ENCODE data around the gene CD8A.
"Not testable (repeated sequence)": the region's sequence is repeated elsewhere in the genome, so short reads cannot be mapped to it uniquely, and the experiment has no call there.

The CD8A gene

DNA sequence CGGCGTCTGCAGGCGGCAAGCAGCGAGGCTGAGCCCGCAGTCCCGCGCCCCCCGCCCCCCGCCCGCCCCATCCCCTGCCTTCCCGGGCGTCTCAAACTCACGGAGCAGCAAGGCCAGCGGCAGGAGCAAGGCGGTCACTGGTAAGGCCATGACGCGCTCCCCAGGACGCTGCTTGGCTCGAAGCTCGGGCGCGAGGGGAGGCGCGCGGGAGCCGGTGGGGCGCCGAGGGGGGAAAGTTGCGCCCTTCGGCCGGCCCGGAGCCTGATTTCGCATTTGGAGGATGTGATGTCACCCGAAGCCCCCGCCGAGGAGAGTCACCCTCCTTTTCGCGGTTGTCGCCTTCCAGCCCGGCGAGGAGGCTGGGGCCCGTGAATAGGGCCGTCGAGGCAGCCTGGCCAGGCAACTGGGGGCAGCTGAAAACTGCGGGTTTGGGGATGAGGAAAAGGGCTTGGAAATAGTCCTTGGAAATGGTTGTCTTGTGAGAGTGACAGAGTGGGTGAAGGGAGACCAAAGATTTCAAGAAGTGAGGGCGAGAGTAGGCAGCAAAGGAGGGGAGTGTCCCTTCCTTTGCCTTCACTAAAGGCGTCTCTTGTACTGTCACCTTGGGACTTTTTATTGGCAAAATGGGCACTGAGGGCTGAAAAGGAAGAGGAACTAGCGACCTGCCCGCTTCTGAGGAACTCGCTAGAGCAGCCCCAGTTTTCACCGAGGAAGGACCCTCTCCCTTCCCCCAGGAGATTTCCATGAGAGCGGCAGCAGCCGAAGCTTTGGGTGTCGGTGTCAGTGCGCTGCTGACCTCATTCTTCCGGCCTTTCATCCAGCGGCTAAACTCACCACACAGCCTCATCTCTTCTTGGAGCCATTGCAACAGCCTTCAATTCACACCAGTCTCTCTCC, at the start of gene CD8A:
CD8A (minus strand) TSS at position 238 of the 897 bp plus-strand sequence; CDS start at position 150, 88 bp downstream.
- no peak within 1 kb of the TSS for H3K4me3 ChIP-seq (ENCODE audit: low read depth, low read length)

DNA sequence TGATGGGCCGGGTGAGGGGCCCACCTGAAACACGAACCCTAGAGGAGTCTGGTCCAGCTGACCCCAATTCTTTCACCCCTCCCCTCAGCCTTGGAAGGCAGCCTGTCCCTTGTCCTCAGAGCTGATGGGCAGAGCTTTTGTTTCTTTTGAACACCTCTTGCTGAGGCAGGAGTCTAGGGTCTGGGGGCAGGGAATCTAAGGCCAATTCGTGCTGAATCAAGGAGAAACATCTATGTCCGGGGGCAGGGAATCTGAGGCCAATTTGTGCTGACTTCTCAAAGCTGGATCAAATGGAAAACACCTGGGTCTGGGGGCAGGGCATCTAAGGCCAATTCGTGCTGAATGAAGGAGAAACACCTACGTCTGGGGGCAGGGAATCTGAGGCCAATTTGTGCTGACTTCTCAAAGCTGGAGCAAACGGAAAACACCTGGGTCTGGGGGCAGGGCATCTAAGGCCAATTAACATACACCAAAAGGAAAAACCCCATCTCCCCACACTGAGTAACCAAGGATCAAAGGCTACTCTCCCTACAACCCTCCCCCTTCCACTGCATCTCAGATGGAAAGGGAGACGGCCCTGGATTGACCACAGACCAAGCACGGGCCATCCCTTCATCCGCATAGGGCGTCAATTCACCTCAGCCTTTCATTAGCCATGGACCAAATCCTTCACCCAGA, 49.3 kb upstream of the CD8A start:
- H3K4me3 ChIP-seq (ENCODE audit: low read depth, low read length): not testable (repeated sequence)

DNA sequence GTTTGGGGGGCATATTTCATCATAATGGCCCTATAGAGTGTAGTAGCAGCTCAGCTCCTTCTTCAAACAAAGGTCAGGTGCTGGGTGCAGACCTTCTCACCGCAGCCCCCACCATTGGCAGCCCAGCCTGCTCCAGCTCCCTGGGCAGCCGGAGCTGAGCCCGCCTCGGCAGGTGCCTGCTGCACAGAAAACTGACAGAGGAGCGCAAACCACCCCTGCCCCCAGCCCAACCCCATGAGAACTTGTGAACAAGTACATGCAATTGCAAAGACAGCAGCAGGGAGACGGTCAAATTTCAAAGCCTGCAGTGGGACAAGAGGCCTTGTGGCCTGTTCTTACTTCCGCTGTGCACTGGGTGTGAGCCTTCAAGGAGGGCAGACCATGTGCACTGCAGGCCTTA, 48.7 kb upstream of the CD8A start:
- not testable (repeated sequence) for H3K4me3 ChIP-seq (ENCODE audit: low read depth, low read length)

DNA sequence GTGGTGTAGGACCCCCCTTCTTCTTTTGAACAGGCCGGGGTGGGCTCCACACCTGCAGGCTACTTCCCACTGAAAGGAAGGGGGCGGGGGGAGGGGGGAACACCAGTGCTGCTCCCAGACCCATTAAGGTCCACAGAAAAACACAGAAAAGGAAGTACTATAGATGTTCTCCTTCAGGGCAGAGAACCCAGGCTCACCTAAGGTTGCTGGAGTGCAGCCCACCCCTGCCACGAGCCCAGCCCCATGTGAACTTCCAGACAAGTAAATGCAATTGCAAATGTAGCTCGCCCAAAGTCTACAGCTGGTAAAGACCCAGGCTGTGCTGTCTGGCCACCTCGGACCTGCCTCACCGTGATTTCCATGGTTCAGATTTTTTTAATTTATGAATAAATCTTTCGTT, 47.0 kb upstream of the CD8A start:
- H3K4me3 ChIP-seq (ENCODE audit: low read depth, low read length): not testable (repeated sequence)

DNA sequence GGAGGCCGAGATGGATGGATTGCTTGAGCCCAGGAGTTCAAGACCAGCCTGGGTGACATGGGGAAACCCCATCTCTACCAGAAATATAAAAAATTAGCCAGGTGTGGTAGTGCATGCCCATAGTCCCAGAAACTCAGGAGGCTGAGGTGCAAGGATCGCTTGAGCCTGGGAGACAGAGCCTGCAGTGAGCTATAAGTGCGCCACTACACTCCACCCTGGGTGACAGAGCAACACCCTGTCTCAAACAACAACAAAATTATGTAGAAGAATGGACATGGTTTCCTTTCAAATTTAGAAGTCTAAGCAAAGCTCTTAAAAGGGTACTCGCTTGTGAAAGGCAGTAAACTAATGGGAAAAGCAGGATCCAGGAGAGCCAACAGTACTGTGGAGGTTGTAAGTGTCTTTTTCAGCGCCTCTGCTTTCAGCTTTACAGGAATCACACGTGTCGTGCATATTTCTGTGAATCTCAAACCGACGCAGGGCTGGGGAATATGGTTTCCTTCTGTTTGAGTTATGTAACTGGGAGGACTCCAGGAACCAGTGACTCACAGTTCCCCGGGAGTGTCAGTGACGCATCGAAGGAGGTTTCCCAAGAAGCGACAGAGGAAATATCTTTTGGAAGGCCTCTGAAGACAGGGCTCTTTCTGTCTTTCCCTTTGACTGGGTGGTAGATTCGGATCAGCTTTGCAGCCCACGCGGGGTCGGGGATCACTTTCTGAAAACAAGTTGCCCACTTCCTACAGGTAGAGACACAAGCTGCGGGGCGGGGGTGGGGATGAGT, 46.4 kb upstream of the CD8A start:
- not testable (repeated sequence) for H3K4me3 ChIP-seq (ENCODE audit: low read depth, low read length)

DNA sequence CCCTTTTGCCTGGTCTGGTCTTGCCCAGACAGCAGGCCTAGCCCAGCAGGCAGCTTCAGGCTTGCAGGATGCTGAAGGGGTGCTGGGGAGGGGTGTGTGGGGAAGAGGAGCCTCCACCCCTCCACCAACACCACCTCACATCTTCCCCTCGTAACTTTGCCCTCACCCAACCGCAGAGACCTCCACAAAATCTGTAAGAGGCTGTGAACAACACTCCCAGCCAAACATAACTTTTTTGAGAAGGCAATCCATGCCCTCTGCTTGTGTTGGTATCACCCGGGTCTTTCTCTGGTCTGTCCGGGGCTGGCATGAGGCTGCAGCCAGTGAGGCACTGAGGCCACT, 44.8 kb upstream of the CD8A start:
- not testable (repeated sequence) for H3K4me3 ChIP-seq (ENCODE audit: low read depth, low read length)

DNA sequence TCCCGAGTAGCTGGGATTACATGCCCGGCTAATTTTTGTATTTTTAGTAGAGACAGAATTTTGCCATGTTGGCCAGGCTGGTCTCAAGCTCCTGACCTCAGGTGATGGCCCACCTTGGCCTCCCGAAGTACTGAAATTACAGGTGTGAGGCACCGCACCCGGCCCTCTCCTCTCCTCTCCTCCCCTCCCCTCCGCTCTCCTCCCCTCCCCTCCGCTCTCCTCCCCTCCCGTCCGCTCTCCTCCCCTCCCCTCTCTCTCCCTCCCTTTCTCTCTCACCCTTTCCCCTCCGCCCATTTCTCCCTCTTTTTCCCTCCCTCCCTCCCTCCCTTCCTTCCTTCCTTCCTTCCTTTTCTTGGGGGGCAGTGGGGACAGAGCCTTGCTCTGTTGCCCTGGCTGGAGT, 42.6 kb upstream of the CD8A start:
- no peak overlapping the region for H3K4me3 ChIP-seq (ENCODE audit: low read depth, low read length)

DNA sequence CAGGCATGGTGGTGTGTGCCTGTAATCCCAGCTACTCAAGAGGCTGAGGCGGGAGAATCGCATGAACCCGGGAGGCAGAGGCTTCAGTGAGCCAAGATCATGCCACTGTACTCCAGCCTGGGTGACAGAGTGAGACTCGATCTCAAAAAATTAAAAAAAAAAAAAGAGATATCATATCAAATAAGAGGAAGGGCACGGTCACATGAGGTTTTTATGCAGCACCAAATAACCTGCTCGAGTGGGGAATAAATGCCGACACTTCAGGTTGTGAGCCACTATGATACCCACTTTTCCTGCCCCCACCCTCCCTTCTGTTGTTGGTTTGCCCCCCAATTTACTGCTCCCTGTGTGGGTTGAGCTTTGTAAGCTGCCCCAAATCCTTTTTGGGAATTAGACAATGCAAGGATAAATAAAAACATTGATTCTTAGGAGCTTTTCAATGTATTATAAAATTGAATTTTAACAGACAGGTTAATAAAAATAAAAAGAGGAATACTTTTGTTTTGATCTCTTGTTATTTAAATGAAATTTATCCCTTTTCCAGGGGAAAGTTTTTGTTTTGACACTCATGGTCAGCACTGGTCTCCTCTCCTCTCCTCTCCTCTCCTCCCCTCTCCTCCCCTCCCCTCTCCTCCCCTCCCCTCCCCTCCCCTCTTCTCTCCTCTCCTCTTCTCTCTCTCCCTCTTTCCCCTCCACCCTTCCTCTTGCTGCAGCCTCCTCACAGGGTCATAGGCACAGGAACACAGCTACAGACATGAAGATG, 41.8 kb upstream of the CD8A start:
- H3K4me3 ChIP-seq (ENCODE audit: low read depth, low read length): no peak overlapping the region

DNA sequence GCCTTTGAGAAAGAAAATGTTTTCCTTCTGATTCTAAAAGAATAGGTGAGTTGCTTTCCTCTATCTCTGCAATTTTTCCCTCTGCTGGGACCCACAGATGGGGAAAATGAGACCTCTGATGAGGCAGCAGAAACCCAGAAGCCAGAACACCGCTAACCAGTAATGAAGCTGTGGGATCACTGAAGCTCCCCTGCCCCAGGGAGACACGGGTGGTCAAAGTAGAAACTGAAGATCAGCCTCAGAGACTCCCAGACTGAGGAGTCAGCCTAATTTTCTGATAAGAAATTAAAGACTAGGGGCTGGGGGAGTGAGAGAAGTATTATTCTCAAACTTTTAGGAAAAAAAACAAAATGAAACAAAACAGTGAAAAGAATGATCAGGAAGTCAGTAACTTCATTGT, 40.8 kb upstream of the CD8A start:
- no peak overlapping the region for H3K4me3 ChIP-seq (ENCODE audit: low read depth, low read length)

DNA sequence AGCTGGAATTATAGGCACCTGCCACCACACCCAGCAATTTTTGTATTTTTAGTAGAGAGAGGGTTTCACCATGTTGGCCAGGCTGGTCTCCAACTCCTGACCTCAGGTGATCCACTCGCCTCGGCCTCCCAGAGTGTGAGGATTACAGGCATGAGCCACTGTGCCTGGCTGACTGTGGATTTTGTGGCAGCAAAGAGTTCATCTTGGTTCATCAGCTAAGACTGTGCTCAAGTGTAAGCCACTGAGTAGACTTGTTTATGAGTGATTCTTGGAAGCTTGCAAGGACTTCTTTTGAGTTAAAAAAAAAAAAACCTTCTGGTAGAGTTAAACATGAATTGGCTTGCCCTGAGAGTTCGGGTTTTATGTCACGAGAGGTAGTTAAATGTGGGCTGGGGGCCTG, 36.2 kb upstream of the CD8A start:
- H3K4me3 ChIP-seq (ENCODE audit: low read depth, low read length): no peak overlapping the region

DNA sequence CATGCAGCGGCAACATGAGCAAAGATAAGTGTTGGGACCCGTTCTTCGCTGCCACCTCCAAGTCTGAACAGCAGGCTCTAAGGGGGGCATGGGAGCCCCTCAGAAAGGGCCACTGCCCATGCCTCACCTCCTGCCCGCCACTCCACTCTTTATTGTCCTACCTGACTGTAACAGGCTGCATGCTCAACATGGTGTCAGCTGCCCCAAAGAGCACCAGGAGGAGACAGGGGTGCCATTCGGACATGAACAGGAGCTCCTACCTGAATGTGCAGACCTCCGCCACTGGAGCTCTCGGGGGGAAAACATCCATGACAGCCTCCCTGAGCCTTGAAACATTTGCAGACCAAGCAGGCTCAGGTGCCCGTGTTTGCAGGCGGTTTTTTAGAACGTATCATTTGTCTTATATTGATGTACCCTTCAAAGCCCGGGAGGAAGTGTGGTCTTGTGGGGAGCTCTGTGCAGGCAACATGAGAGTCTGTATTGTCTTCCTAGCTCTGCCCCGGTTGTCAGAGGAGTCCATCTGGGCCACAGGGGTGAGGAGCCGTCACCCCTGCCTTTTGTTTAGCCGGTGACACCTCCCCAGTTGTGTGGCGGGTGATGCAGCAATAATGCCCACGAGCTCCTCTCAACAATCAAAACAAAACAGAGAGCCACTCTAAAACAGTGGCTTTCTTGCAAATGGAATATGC, 35.1 kb upstream of the CD8A start:
- H3K4me3 ChIP-seq (ENCODE audit: low read depth, low read length): no peak overlapping the region

DNA sequence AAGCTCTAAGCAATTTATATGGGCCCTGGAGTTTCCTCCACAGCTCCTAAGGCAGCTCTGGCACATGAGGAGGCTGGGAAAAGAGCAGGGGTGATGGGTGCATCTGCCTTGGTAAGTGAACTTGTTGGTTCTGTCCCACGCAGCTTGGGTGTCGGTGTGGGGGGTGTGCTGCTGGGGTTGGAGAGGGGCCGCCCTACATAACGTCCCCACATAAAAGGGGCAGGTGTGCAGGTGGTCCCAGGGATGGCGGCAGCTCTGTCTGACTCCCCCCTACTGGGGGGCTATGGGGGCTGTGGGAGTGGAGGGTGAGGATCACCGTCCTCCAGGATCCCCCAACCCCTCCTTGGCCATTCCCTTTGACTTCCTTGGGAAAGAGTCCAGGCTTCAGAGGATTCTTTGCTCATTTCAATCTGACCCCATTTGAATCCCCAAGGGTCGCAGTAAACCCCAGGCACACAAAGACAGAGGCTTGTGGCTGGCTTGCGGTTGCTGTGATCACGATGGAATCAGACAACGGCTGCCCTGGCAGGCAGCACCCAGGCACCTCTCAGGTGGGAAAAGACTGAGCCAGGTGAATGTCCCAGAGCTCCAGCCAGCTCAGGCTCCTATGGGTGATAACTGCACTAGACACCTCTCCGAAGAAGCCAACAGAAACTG, 34.5 kb upstream of the CD8A start:
- no peak overlapping the region for H3K4me3 ChIP-seq (ENCODE audit: low read depth, low read length)

DNA sequence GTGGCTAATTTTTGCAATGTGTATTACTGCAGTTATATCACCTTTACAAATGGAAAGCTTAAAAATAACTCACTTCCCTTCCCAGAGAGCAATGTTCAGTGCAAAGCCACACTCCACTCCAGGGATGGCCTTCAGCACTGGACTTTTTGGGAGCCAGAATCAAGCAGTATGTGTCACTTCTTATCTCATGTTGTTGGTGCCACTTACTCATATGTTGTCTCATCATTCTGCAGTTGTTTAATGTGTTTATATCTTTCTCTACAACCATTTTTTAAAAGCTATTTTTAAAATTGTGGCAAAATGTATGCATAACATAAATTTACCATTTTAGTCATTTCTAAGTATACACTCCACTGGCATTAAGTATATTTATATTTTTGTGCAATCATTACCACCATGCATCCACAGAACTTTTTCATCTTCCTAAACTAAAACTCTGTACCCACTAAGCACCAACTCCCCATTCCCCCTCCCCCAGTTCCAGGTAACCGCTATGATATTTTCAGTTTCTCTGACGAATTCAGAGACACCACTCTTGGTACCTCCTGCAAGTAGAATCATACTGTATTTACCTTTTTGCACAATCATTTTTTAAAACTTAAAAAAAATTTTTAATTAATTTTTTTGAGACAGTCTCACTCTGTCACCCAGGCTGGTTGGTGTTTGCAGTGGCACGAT, 32.1 kb upstream of the CD8A start:
- no peak overlapping the region for H3K4me3 ChIP-seq (ENCODE audit: low read depth, low read length)

DNA sequence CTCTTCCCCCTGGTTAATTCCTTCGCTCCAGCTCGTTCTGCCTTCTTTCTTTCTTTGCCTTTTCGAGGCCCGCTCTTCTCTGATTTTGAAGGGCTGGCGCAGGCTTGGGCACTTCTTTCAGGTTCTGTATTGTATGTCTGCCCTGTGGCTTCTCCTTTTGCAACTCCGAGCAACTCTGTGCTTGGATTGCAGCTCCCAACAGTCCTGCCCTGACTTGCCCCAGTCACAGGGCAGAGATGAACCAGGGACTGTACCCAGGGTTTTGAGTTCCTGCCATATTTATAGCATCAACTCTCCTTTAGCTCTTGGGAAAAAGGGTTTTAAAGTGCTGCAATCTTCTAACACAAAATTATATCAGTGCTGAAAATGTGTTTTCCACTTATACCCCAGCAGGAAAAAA, 31.1 kb upstream of the CD8A start:
- no peak overlapping the region for H3K4me3 ChIP-seq (ENCODE audit: low read depth, low read length)

DNA sequence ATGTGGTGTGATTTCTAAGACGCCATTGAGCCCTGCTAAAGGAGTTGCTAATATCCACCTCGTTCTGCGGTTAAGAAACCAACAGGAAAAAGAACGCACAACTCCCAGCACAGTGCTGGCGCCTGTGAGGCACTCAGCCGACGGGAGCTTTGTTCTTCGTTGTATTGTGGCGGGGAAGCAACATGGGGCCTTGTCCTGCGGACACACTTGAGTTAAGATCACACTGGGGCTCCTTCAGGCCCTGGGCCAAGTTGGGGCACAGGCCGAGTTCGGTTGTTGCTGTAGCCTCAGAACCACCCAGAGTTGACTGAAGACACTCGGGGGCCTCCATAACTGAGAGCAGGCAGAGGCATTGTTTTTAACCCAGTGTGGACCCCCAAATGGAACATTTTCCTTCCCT, 30.6 kb upstream of the CD8A start:
- no peak overlapping the region for H3K4me3 ChIP-seq (ENCODE audit: low read depth, low read length)

DNA sequence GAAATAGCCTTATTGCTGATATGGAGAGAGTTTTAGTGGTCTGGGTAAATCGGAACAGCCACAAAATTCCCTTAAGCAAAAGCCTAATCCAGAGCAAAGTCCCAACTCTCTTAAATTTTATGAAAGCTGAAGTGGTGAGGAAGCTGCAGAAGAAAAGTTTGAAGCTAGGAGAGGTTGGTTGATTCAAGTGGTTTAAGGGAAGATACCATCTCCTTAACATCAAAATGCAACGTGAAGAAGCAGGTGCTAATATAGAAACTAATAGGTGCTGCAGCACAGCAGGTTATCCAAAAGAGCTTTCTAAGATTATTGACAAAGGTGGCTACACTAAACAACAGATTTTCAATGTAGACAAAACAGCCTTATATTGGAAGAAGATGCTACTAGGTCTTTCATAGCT, 28.2 kb upstream of the CD8A start:
- no peak overlapping the region for H3K4me3 ChIP-seq (ENCODE audit: low read depth, low read length)

DNA sequence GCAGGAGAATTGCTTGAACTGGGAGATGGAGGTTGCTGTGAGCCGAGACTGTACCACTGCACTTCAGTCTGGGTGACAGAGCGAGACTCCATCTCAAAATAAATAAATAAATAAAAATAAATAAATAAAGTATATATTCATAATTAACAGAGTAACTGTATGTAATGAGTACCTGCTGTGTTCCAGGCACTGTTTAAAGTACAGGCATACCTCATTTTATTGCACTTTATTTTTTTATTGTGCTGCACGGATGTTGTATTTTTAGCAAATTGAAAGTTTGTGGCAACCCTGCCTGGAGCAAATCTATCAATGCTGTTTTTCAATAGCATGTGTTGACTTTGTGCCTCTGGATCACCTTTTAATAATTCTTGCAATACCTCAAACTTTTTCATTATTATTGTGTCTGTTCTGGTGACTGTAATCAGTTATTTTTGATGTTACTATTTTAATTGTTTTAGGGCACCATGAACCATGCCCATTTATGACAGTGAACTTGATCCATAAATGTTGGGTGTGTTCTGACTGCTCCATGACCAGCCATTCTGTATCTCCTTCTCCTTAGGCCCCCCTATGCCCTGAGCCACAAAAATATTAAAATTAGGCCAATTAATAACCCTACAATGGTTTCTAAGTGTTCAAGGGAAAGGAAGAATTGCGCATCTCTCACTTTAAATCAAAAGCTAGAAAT, 27.5 kb upstream of the CD8A start:
- H3K4me3 ChIP-seq (ENCODE audit: low read depth, low read length): no peak overlapping the region

DNA sequence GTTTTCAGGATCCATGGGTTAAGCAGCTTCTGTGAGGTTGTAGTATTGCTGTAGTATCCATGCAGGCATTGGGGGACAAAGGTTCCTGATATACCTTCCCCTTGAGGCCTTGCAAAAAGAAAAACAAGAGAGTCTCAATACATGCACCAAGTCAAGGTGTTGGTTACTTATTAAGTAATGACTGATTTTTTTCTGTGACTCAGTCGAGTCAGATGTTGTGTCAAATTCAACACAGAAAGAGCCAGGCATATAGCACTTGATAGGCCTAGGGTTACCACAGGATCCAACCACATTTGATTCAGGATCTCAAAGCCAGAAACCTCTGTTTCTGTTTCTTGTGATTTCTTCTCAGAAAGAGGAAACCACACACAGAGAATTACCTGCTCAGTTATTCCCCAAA, 24.9 kb upstream of the CD8A start:
- H3K4me3 ChIP-seq (ENCODE audit: low read depth, low read length): no peak overlapping the region

Measured in iPS-11a (cell line).